A549 (cell line): ENCODE results near the gene LOX.

Experiments used
- CTCF ChIP-seq: fragments of >200 bp; sonication (Bioruptor Twin); formaldehyde crosslinking; IDR thresholded peaks from 3 replicates; pipeline ENCODE4 v1.5.1; 2016
- EP300 ChIP-seq, 2 experiments: fragments of >200 bp; sonication (Bioruptor Twin); formaldehyde crosslinking; IDR thresholded peaks; 2 replicates in 1 of 2; 3 replicates in 1 of 2; pipeline ENCODE4 v1.6.1; 2016 to 2017
- HDAC2 ChIP-seq: fragments of 200-600 bp; sonication (generic); IDR thresholded peaks from 2 replicates; pipeline ENCODE4 v1.6.1; 2016
- HOXB13 ChIP-seq: fragments of 250-450 bp; sonication (Bioruptor Pico); IDR thresholded peaks from 2 replicates; pipeline ENCODE4 v1.5.0; 2020; ENCODE audit warnings: low read depth, mild to moderate bottlenecking, moderate library complexity
- JUN ChIP-seq, 2 experiments: fragments of >200 bp; sonication (Bioruptor Twin); formaldehyde crosslinking; IDR thresholded peaks; 2 replicates in 1 of 2; 3 replicates in 1 of 2; pipeline ENCODE4 v1.6.1; 2016 to 2017
- MAX ChIP-seq: IDR thresholded peaks from 2 replicates; pipeline ENCODE4 v1.6.1; 2012
- MAZ ChIP-seq: fragments of 150-350 bp; IDR thresholded peaks from 2 replicates; pipeline ENCODE4 v1.6.1; 2014; ENCODE audit warnings: antibody characterized with exemption, low read depth, low read length, borderline replicate concordance
- PBX3 ChIP-seq: IDR thresholded peaks from 2 replicates; pipeline ENCODE4 v1.6.1; 2012
- RAD21 ChIP-seq, 2 experiments: fragments of >200 bp in 1 of 2; sonication (Bioruptor Twin) in 1 of 2; formaldehyde crosslinking in 1 of 2; IDR thresholded peaks in 1 of 2; conservative IDR thresholded peaks in 1 of 2; 2 replicates in 1 of 2; 3 replicates in 1 of 2; pipeline ENCODE4 v1.6.1; 2012 to 2018; ENCODE audit warnings: inconsistent platforms in 1 of 2
- RARB ChIP-seq: fragments of 250-450 bp; sonication (Bioruptor Pico); IDR thresholded peaks from 2 replicates; pipeline ENCODE4 v1.8.0; 2021; ENCODE audit warnings: mild to moderate bottlenecking, moderate library complexity

- TF ChIP-seq HDAC2 (no peak), MAX (no peak), RAD21 (conservative IDR thresholded peaks at IDR 0.05 in 1 of 2, IDR thresholded peaks at IDR 0.05 in 1 of 2) (no peak), CTCF (no peak), MAZ (no peak), PBX3 (no peak), RARB (CRISPR knock-in tag) (no peak), HOXB13 (CRISPR knock-in tag) (no peak), JUN (IDR thresholded peaks at IDR 0.05) (no peak), EP300 (IDR thresholded peaks at IDR 0.05) (no peak)
These were observed 13.1 kb downstream of the LOX start for GRCh38 chr5:122064992-122065391.
